Stimulated activated naive B cell treated with anti-CD40 and anti-IgM and Interleukin-4, amounts not matched to agents 10 μg/mL and 1 μg/mL and 100 μg/mL, for 72 hours (primary cell): ENCODE measurements around the gene HSD17B4.

Source experiments
- ATAC-seq, 2 donors: fragments of 150-1000 bp; cut with Tn5 transposase; replicated peaks; 2 replicates each; pipeline ENCODE4 v1.10.0; 2021; ENCODE audit warnings: moderate library complexity in 1 of 2
- DNase-seq: peaks from one replicate; pipeline ENCODE4 v3.0.0; 2021
- H3K27ac Mint-ChIP-seq: one replicate; pipeline ENCODE4 v1.8.0; 2022; ENCODE audit warnings: mild to moderate bottlenecking, mixed read lengths
- H3K27me3 Mint-ChIP-seq, 2 donors: one replicate each; pipeline ENCODE4 v1.8.0; 2022; ENCODE audit warnings: mixed read lengths in 2 of 2
- H3K36me3 Mint-ChIP-seq, 2 donors: one replicate each; pipeline ENCODE4 v1.8.0; 2022; ENCODE audit warnings: mixed read lengths in 2 of 2, mild to moderate bottlenecking in 1 of 2
- H3K4me1 Mint-ChIP-seq, 2 donors: one replicate each; pipeline ENCODE4 v1.8.0; 2022; ENCODE audit warnings: mixed read lengths in 2 of 2, mild to moderate bottlenecking in 1 of 2
- H3K4me3 Mint-ChIP-seq, 2 donors: one replicate each; pipeline ENCODE4 v1.8.0; 2022; ENCODE audit warnings: mild to moderate bottlenecking in 2 of 2, mixed read lengths in 2 of 2, moderate library complexity in 1 of 2
- H3K9me3 Mint-ChIP-seq, 2 donors: one replicate each; pipeline ENCODE4 v1.8.0; 2022; ENCODE audit warnings: mixed read lengths in 2 of 2, mild to moderate bottlenecking in 1 of 2

Gene HSD17B4

DNA sequence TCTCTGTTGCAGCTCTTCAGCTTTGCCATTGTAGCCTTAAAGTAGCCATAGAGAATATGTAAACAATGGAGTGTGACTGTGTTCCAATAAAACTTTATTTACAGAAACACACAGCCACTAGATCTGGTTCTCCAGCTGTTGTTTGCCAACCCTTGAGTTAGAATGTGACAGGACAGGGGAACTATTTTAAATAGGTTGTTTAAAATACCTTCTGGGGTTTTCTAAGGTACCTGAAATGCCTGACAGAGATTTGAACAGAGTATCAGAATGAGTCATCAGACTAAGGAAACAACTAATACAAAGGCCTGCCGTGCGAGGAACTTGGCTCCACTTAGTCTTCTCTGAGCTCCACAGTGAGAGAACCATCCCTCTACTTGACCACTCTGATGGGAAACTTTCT lies 85.4 kb downstream of the HSD17B4 start:
- DNase-seq (peak; percentile 24), ATAC-seq (peak; percentile 99)
- Mint-ChIP-seq H3K36me3 (peaks cover 38 to 44% of the 10 kb centered on the region in 2 donors), H3K27me3 (no peaks in the 10 kb centered on the region), H3K27ac (peak overlapping the region; percentile 20), H3K9me3 (no peaks in the 10 kb centered on the region), H3K4me1 (peaks cover 13 to 15% of the 10 kb centered on the region in 2 donors), H3K4me3 (peak overlapping the region in 1 of 2 donors; percentile 1)

DNA sequence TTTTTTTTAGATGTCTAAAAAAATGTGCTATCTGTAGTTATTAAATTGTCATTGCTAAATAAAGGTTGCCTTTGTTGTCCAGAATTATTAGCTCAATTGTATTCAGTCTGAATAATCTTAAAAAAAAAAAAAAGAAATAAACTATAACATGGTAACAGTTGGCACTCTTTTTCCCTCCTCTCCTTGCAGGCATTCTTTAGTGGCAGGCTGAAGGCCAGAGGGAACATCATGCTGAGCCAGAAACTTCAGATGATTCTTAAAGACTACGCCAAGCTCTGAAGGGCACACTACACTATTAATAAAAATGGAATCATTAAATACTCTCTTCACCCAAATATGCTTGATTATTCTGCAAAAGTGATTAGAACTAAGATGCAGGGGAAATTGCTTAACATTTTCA lies 89.4 kb downstream of the HSD17B4 start:
- Mint-ChIP-seq H3K4me3 (no peak overlapping the region), H3K4me1 (peaks cover 13 to 15% of the 10 kb centered on the region in 2 donors), H3K27ac (no peak overlapping the region), H3K36me3 (peaks cover 35 to 36% of the 10 kb centered on the region in 2 donors), H3K27me3 (no peaks in the 10 kb centered on the region), H3K9me3 (no peaks in the 10 kb centered on the region)
- DNase-seq: no peak
- ATAC-seq: no peak

DNA sequence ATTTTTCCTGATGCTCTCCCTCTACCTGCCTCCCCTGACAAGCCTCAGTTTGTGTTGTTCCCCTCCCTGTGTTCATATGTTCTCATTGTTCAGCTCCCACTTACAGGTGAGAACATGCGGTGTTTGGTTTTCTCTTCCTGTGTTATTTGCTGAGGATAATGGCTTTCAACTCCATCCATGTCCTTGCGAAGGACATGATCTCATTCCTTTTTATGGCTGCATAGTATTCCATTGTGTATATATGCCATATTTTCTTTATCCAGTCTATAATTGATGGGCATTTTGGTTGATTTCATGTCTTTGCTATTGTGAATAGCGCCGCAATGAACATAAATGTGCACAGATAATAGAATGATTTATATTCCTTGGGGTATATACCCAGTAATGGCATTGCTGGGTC lies 99.5 kb downstream of the HSD17B4 start:
- H3K9me3 Mint-ChIP-seq: peaks cover 8 to 12% of the 10 kb centered on the region in 2 donors
- H3K4me3 Mint-ChIP-seq: no peak overlapping the region
- no peaks in the 10 kb centered on the region for H3K4me1 Mint-ChIP-seq
- H3K27ac Mint-ChIP-seq: no peak overlapping the region
- ATAC-seq: no peak
- no peaks in the 10 kb centered on the region for H3K27me3 Mint-ChIP-seq
- DNase-seq: no peak
- H3K36me3 Mint-ChIP-seq: peaks cover 9 to 20% of the 10 kb centered on the region in 2 donors

DNA sequence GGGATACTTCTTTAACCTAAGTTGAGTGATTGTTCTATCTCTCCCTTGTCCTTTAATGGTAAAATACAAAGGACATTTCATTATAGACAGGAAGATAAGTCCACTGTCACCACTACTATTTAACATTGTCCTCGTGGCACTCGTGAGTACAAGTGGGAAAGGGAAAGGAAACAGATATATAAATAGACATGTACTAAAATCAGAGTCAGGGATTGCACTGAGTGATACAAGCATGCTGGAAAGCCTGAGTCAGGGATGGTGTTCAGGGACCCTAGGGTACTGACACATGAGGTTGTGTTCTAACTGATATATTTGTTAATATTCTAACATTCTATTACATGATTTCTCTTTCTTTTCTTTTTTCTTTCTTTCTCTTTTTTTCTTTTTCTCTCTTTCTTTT lies 102.3 kb downstream of the HSD17B4 start:
- Mint-ChIP-seq H3K36me3 (peaks cover 19 to 38% of the 10 kb centered on the region in 2 donors), H3K9me3 (peaks cover 19 to 21% of the 10 kb centered on the region in 2 donors), H3K27ac (no peak overlapping the region), H3K27me3 (peaks cover 0 to 12% of the 10 kb centered on the region in 2 donors), H3K4me1 (no peaks in the 10 kb centered on the region), H3K4me3 (no peak overlapping the region)
- ATAC-seq (no peak), DNase-seq (no peak)

DNA sequence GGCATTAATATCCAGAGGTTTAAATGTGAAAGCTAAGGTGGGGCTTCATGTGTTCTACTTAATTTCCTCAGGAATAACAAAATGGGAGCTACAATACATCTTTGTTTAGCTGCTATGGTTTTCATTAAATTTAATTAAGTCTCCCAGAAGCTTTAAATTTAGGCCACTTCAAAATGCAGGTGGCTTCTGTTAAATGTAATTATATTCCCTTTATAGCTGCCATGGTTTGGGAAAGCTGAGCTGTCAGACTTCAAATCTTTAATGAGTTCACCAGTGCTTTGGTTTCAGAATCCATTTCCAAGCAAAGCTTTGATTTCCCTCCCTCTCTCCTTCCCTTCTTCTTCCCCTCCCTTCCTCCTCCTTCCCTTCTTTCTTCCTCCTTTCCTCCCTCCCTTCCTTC lies 118.6 kb downstream of the HSD17B4 start:
- DNase-seq (no peak), ATAC-seq (no peak)
- H3K36me3 Mint-ChIP-seq: no peaks in the 10 kb centered on the region
- no peaks in the 10 kb centered on the region for H3K9me3 Mint-ChIP-seq
- H3K27ac Mint-ChIP-seq: no peak overlapping the region
- peaks cover 4% of the 10 kb centered on the region in 2 donors for H3K27me3 Mint-ChIP-seq
- no peak overlapping the region for H3K4me3 Mint-ChIP-seq
- H3K4me1 Mint-ChIP-seq: no peaks in the 10 kb centered on the region

DNA sequence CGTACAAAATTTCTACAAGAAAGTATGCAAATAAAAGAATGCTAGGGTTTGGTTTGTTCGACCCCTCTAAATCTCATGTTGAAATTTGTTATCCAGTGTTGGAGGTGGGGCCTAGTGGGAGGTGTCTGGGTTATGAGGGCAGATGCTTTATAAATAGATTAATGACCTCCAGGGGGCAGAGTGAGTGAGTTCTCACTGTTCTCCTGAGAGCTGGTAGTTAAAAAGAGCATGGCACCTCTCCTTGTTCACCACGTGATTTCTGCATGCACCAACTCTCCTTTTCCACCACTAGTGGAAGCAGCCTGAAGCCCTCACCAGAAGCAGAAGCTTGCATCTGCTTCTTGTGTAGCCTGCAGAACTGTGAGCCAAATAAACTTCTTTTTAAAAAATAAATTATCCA lies 126.6 kb downstream of the HSD17B4 start:
- ATAC-seq (peak; percentile 79 to 89), DNase-seq (peak; percentile 4)
- Mint-ChIP-seq H3K4me3 (no peak overlapping the region), H3K4me1 (peaks cover 4 to 6% of the 10 kb centered on the region in 2 donors), H3K27ac (no peak overlapping the region), H3K9me3 (no peaks in the 10 kb centered on the region), H3K36me3 (no peaks in the 10 kb centered on the region), H3K27me3 (peaks cover 10 to 13% of the 10 kb centered on the region in 2 donors)

DNA sequence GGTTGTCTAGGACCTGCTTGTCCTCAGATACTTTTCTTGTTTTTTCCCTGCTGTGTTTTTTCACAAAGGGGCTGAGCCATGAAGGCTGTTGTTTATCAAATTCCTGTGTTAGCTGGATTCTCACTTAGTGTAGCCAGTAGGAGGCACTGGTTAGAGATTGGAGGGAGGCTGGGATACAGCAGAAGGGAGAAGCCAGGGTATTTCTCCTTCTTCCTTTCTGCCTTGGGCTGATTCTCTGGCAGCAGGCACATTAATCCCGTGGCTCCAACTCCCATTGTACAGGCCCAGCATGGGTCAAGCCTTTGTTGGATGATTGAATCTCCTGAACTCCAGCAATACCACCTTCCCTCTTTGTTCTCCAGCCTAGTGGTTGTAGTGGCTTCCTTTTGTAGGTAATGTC lies 130.7 kb downstream of the HSD17B4 start:
- Mint-ChIP-seq H3K4me3 (no peak overlapping the region), H3K9me3 (no peaks in the 10 kb centered on the region), H3K36me3 (no peaks in the 10 kb centered on the region), H3K27me3 (peaks cover 10 to 24% of the 10 kb centered on the region in 2 donors), H3K4me1 (peaks cover 4 to 16% of the 10 kb centered on the region in 2 donors), H3K27ac (no peak overlapping the region)
- ATAC-seq: no peak
- DNase-seq: no peak

DNA sequence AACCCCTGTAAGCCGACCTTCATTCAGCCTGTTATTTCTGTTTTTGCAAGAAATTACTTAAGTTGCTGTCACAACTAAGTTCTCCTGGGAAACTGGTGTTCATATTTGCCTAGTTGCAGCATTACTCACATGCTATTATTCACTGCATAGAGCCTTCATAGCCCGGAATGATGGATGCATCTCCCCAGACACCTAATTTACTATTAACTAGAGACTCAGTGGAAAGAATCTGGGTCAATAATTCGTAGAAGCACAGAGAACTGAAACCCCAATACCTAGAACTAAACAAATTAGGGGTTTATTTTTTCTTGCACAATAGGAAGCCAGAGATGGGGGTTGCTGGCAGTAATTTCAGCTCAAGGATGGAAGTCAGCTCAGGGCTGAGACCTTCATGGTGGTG lies 131.4 kb downstream of the HSD17B4 start:
- DNase-seq (no peak), ATAC-seq (peak; percentile 77 to 80)
- H3K27me3 Mint-ChIP-seq: peaks cover 10 to 24% of the 10 kb centered on the region in 2 donors
- peaks cover 4 to 16% of the 10 kb centered on the region in 2 donors for H3K4me1 Mint-ChIP-seq
- H3K36me3 Mint-ChIP-seq: no peaks in the 10 kb centered on the region
- H3K27ac Mint-ChIP-seq: no peak overlapping the region
- H3K4me3 Mint-ChIP-seq: no peak overlapping the region
- H3K9me3 Mint-ChIP-seq: no peaks in the 10 kb centered on the region
